GM21528 (cell line): ENCODE results near the gene CD300LF.

Experiments
- ATAC-seq: cut with Tn5 transposase; IDR thresholded peaks from one replicate; pipeline ENCODE4 v1.9.1; 2021; ENCODE audit warnings: mild to moderate bottlenecking, moderate library complexity; ENCODE audit not compliant: unreplicated experiment, low FRiP score

The CD300LF gene

GRCh38 chr17:74746922-74747321, 34.2 kb upstream of the CD300LF start:
- no peak for ATAC-seq

- no peak for ATAC-seq
Observed at GRCh38 chr17:74746376-74746775, 33.7 kb upstream of the CD300LF start.

- no peak for ATAC-seq
Observed at GRCh38 chr17:74745548-74746177, 32.9 kb upstream of the CD300LF start.

- no peak for ATAC-seq
Observed at GRCh38 chr17:74744714-74745547, 32.2 kb upstream of the CD300LF start.

GRCh38 chr17:74744349-74744713, 31.6 kb upstream of the CD300LF start:
- ATAC-seq, result no peak

DNA sequence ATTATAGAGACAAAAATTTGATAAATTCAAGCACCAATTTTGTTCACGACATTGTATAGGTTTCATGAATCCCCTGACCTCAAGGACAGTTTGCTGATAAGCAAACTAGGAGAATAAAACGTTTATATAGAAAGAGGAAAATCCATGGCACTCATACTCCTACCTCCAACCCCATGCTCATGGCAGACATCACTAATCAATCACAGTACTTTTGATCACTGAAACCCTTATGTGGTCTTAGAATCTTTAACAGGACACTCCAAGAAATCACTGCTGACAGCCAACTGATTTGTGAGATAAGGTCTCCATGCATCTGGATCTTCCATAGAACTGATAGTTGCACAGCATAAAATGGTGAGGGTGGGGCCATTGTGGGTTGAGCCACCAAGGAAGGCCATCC, 31.0 kb upstream of the CD300LF start:
- ATAC-seq, result no peak

DNA sequence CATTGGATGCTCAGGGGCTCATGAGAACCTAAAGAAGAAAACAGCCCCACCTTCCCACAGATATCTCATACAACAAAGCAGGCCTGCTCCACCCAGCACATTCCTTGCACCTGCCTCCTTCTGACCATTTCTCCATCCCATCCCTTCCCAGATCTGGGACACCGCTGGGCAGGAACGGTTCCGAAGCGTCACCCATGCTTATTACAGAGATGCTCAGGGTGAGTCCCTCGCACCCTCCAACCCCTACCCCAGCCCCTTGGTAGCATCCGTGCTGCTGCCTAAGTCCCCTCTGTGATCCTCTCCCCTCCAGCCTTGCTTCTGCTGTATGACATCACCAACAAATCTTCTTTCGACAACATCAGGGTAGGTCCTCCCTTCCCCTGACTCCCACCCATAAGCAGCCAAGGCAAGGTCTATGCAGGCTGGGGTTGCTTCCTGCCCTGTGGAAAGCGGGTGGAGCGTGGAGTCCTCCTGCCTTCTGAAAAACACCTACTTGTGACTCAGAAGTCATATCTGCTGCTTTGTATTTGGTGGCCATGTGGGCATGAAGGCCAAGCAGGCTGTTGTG, 30.3 kb upstream of the CD300LF start:
- ATAC-seq, result no peak

GRCh38 chr17:74742153-74742515, 29.4 kb upstream of the CD300LF start:
- ATAC-seq, result no peak

DNA sequence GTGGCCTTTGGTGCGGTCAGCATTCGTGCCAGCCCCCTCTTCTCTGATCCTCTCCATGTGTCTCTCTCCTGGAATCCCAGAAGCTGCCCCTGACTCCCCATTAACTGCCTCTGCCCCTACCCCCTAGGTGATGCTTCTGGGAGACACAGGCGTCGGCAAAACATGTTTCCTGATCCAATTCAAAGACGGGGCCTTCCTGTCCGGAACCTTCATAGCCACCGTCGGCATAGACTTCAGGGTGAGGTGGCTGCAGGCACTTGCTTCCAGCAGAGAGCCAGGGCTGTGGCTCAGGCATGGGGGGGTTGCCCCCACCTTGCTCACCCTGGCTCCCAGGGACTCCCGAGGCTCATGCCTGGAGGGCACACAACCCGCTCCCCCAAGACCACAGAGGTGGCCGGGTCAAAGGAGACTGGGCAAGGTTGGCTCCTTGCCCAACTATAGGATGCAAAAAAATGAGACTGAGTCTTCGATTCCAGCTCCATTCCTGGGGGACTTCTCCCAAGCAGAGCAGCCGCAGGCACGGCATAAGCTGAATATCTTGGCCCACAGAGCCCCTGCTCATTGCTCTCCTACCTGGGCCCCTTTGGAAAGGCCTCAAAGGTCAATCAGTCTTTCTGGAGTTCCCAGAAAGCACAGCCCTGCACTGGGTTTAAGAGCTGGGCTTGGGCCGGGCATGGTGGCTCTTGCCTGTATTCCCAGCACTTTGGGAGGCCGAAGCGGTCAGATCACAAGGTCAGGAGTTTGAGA, 28.1 kb upstream of the CD300LF start:
- ATAC-seq, result no peak

- no peak for ATAC-seq
Observed at GRCh38 chr17:74740173-74740572, 27.4 kb upstream of the CD300LF start.

DNA sequence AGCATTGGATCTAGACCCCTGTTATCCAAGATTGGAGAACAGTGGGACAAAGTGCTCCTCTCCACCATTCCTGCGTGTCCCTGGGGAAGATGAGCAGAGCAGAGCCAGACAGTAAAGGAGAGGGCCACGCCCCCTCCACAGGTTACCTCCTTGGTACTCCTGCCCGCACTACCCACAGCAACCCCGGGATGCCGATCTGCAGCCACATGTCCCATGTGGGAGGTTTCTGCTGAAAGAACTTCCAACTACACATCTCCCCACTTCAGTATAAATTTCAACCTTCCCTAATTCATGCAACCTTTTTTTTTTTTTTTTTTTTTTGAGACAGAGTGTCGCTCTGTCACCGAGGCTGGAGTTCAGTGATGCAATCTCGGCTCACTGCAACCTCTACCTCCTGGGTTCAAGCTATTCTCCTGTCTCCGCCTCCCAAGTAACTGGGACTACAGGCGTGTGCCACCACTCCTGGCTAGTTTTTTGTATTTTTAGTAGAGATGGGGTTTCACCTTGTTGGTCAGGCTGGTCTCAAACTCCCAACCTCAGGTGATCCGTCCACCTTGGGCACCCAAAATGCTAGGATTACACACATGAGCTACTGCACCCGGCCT, 26.6 kb upstream of the CD300LF start:
- no peak for ATAC-seq

GRCh38 chr17:74738051-74738996, 25.6 kb upstream of the CD300LF start:
- ATAC-seq, result peak; percentile 42

GRCh38 chr17:74737299-74738050, 24.8 kb upstream of the CD300LF start:
- no peak for ATAC-seq

DNA sequence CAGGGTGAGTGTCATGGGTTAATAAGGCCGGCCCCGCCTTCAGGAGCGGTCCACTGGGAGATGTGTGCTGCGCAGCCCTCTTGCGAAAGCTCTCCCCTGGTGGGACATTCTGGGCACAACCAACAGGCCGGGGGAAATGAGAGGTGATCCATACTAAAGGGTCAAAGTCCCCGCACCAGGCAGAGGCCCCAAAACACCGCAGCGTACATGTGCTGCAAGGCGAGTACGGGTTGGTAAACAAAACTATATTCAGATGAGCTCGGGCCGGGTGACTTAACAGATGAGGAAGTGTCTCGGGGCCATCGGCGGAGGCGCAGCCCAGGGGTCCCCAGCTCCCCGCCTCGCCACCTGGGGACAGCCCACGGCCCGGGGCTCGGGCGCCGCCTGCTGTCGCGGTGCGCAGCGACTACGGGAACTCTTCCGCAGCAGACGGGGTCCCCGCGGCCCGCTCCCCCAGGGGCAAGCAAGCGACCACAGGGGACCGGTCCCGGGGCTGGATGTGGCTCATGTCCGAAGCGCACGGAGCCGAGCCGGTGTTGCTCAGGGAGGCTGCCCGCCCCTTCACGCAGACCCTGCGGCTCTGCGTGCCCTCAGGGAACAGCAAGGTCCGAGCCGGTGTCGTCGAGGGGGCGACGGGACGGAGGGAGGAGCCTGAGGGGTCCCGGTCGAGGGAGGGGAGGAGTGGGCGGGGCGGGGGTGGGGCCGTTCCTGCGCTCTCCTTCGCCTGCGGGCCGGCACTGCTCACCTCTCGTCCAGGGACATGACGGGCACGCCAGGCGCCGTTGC, 24.0 kb upstream of the CD300LF start, which contains the start of gene RAB37:
Gene RAB37 (plus strand): TSS at position 744 of the 786 bp plus-strand sequence. CDS start 17 bp downstream, at position 761.
- peak; percentile 52 for ATAC-seq

- no peak for ATAC-seq
Observed at GRCh38 chr17:74734256-74734655, 21.5 kb upstream of the CD300LF start.

GRCh38 chr17:74733365-74734122, 20.8 kb upstream of the CD300LF start:
- no peak for ATAC-seq
